Cerebellar nuclear complex (tissue), 1 donor: ENCODE data around the gene SLC39A11.
"Not testable (repeated sequence)": the region's sequence is repeated elsewhere in the genome, so short reads cannot be mapped to it uniquely, and the experiment has no call there.

Experiments used
- DNase-seq, 2 experiments: peaks; one replicate each; lab custom pipeline; 2025; lab: John Stamatoyannopoulos, UW

SLC39A11 gene

DNA sequence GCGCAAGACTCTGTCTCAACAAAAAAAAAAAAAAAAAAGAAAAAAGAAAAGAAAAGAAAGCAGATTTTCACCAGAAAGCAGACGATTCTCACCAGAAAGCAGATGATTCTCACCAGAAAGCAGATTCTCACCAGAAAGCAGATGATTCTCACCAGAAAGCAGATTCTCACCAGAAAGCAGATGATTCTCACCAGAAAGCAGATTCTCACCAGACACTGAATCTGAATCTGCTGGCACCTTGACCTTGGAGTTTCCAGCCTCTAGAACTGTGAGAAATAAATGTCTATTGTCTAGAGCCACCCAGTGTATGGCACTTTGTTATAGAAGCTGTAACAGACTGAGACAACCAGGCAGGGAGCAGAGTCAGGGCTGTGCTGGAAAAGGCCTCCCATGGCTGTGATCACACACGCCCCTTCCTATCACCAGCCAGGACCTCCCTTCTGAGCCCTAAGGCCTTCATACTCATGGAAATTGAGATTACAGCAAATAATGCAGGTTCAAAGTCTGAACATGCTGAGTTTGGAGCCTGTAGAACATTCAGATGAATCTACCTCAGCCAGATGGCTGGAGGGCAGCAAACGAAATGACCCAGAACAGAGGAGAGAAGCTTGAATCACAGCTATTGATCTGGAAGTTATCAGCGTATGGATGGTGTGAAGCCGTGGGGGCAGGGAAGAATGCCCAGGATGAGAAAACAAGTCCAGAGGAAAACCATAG is 309.3 kb downstream of the SLC39A11 start:
- no peak for DNase-seq

DNA sequence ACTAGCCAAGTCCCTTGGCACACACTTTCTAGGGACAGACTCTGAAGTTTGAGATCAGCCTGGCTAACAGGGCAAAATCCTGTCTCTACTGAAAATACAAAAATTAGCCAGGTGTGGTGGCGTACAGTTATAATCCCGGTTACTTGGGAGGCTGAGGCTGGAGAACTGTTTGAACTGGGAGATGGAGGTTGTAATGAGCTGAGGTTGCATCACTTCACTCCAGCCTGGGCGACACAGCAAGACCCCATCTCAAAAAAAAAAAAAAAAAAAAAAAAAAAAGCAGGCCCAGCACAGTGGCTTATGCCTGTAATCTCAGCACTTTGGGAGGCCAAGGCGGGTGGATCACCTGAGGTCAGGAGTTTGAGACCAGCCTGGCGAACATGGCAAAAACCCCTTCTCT is 310.1 kb downstream of the SLC39A11 start:
- DNase-seq: not testable (repeated sequence)

DNA sequence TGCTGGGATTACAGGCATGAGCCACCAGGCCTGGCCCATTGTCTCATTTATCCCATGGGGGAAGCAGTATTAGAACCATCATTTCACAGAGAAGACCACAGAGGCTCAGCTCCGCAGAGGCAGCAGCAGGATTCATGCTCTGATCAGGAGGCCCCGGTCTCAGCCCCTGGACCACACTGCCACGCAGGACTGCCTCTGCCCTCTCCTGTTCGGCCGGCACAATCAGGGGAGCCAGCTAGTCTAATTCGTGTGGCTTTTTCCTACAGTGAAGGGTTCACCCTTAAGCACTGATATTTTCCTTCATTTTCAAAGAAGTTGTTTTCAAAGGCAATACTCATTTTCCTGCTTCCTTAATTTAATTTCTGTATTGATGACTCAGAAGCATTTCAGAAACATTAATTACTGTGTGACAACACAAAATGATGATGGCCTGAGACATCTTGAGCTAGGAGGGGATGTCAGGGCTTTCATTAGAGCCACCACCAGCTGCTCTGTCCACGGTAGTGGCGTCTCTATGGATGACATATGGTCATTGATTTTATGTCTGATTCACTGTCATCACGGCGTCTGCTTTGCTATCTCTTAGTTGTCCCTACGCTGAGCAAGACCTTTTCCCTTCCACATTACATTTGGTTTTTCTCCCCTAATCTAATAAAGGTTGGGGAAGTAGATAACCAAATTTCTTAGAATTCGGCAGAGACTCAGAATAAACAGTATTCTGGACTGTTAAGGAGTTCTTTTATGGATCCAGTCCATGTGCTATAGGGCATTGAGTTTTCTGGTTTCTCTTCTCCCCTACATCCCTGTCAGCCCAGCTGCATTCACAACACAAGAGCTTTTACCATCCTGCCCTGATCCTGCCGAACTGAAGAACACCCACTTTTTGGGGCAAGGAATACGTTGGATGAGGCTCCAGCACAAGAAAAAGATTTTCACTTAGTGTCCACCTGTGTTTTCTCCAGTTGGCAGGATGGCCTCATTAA is 314.0 kb downstream of the SLC39A11 start:
- no peak for DNase-seq

DNA sequence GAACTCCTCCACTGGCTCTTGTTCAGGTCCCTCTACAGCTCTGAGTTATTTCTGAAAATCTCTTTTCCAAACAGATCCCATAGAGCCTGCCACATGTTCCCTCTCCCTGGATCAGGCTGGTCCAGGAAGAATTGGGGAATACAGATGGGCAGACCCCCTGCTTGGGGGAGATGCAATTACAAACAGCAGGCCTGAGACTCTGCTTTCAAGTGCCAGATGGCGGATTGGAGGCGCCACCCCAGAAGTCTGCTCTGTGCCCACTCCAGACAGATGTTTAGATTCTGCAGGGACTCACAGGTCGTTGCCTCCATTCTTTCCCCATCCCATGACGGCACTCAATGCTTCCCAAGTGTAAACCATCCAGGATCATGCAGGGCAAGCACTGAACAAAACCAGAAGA is 316.6 kb downstream of the SLC39A11 start:
- no peak for DNase-seq

GRCh38 chr17:72775237-72775636 is 317.3 kb downstream of the SLC39A11 start:
- no peak for DNase-seq

GRCh38 chr17:72774236-72774635 is 318.3 kb downstream of the SLC39A11 start:
- DNase-seq: no peak

DNA sequence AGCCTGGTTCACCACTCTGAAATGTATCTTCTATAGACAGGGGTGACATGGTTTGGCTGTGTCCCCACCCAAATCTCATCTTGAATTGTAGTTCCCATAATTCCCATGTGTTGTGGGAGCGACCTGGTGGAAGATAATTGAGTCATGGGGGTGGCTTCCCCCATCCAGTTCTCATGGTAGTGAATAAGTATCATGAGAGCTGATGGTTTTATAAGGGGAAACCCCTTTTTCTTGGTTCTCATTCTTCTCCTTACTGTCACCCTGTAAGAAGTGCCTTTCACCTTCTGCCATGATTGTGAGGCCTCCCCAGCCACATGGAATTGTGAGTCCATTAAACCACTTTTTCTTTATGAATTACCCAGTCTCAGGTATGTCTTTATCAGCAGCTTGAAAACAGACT is 319.3 kb downstream of the SLC39A11 start:
- DNase-seq: not testable (repeated sequence)

DNA sequence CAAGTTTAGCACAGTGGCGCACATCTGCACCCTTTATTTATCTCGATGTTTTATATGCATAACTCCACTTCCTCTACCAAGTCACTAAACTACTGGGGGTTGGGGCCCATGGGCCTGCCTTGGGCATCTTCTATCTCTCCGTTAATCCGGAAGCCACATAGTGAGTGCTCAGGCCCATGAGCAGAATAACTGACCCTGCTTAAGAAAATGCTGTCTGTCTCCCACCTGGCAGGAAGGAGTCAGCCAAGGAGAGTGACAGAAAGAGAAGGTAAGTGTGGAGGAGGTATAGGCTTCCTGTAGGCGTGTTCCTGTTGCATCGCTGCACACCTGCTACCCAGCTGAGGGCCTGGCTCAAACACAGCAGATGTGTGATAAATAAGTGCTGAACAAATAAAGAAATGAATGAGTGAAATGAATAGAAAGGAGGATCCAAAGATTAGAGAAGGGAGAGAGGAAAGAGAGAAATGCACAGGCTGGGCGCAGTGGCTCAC is 320.1 kb downstream of the SLC39A11 start:
- no peak for DNase-seq

DNA sequence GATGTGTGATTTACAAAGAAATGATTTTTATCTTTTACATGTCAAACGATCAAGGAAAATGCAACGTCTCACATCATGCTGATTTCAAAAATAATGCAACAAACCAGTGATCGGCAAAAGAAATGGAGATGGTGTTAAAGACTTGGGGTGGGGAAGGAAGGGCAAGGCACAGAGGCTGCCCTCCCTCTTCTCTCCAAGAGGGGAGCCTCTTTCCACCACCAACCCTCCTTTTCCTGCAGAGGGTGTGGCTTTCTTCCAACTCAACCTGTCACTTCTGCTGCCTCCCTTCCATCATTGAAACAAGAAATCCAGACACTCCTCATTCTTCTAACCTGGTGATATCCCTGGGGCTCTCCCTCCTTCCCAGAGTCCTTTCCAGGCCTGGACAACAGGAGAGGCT is 320.8 kb downstream of the SLC39A11 start:
- DNase-seq: no peak

- DNase-seq: no peak
Measured at GRCh38 chr17:72766761-72767356, 325.6 kb downstream of the SLC39A11 start.

DNA sequence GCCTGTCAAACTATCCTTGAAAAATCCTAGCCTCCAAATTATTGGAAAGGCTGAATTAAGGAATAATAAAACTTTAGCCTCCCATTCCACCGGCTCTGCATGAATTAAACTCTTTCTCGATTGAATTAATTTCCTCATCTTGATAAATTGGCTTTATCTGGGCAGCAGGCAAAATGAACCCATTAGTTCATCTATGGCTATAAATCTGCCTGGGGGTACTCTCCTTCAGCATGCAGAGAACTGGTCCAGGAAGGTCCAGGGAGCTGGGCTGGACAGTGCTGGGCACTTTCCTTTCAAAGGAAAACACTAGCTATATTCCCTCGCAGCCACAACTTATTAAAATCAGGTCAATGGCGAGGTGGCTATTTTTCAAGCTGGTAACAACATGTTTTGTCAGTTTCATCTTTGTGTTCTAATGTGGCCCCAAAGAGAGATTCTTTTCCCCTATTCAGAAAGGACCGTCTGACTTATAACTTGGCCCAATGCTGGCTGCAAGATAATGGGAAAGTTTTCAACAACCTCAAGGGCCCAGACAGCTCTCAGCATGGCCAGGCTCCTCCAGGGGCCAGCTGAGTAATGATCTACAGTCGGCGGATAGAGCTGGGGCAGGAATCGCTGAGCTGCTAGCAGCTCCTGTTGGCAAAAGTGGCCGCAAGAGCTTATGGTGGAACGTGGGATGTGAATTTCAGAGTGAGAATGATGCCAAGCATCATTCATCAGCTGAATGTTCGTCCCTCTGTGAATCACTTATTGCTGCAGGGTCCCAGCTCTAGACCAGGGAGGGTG is 326.9 kb downstream of the SLC39A11 start:
- DNase-seq: no peak

DNA sequence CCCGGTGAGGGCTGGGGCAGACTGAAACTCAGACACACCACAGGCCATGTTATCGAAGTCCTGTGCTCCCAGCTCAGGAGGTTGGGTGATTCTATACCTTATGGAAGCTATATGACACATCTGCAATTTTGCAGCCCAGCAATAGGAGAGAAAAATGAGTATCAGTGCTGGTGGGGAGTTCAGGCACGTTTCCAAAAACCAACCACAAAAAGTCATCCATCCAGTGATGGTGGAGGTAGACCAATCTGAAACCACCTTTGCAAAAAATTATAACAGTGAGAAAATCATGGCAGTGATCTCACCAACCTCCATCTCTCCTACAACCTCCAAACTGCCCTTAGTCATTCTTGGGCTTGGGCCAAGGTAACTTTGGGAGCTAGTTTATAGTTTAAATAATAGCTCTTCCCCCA is 327.9 kb downstream of the SLC39A11 start:
- no peak for DNase-seq

- no peak for DNase-seq
Measured at GRCh38 chr17:72763981-72764380, 328.5 kb downstream of the SLC39A11 start.

DNA sequence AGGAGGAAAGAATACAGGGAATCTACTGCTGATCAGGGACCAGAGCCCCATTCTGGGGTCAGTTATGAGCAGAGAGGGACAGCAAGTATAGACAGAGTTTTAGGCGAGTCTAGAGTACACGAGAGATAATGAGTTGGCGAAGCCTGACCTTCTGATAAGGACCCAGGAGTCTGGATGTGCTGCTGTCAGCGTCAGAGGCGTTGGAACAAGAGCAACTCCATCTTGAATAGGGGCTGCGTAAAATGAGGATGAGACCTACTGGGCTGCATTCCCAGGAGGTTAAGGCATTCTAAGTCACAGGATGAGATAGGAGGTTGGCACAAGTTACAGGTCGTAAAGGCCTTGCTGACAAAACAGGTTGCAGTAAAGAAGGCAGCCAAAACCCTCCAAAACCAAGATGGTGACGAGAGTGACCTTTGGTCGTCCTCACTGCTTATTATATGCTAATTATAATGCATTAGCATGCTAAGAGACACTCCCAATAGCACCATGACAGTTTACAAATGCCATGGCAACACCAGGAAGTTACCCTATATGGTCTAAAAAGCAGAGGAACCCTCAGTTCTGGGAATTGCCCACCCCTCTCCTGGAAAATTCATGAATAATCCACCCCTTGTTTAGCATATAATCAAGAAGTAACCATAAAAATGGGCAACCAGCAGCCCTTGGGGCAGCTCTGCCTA is 330.5 kb downstream of the SLC39A11 start:
- not testable (repeated sequence) for DNase-seq

DNA sequence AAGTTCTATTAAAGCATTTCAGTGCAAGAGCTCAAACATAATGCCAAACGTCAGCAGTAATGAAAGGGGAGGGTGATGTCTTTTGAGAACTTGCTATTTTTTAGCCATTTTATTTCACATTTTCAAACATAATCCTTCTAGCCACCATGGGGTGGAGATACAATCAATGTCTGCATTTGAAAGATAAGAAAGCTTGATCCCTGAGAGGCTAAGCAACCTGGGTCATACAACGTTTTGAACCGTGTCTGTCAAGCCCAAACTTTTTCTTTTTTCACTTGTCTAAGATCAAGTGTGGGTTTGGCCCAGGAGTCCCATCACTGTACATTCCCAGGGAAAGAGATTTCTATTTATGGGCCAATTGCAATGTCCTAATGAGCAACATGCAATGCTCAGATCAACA is 331.1 kb downstream of the SLC39A11 start:
- no peak for DNase-seq

- DNase-seq: no peak
Measured at GRCh38 chr17:72760368-72760767, 332.1 kb downstream of the SLC39A11 start.

DNA sequence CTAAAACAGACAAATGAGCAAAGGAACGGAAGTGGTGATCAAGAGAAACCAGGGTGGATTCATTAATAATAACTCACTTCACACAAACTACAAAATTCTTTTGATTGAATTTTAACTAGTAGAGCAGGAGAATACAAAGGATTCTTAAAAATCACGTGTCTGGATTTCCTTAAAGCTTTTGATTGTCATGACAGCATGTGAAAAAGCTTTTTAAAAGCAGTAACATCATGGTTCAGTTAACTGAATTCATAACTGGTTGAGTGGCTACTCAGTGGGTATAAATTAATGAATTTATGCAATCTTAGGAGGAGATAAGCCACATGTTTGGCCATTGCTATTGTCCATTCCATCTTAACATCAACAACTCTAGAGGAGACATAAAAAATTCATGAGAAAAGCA is 333.2 kb downstream of the SLC39A11 start:
- DNase-seq: no peak

DNA sequence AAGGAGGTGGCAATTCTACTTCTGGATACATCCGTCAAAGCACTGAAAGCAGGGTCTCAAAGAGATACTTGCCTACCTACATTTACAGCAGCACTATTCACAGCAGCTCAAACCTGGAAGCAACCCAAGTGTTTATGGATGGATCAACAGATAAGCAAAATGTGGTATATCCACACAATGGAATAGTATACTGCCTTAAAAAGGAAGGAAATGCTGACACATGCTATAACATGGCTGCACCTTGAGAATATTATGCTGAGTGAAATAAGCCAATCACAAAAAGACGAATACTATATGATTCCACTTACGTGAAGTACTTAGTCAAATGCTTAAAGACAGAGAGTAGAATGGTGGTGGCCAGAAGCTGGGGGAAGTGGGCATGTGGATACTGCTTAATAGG is 336.2 kb downstream of the SLC39A11 start:
- DNase-seq: no peak

- DNase-seq: no peak
Measured at GRCh38 chr17:72754513-72754912, 338.0 kb downstream of the SLC39A11 start.

DNA sequence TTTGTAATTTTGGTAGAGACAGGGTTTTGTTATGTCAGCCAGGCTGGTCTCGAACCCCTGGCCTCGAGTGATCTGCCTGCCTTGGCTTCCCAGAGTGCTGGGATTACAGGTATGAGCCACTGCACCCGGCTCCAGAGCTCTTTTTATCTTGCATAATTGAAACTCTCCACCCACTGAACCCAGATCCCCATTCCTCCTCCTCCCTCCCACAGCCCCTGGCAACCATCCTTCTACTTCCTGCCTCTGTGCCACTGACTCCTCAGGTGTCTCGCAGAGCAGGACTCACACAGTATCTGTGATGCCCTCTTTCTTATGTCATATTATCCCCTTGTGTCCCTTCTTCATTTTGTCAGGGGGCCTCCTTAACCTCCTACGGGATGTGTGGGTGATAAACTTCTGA is 340.7 kb downstream of the SLC39A11 start:
- DNase-seq: no peak

DNA sequence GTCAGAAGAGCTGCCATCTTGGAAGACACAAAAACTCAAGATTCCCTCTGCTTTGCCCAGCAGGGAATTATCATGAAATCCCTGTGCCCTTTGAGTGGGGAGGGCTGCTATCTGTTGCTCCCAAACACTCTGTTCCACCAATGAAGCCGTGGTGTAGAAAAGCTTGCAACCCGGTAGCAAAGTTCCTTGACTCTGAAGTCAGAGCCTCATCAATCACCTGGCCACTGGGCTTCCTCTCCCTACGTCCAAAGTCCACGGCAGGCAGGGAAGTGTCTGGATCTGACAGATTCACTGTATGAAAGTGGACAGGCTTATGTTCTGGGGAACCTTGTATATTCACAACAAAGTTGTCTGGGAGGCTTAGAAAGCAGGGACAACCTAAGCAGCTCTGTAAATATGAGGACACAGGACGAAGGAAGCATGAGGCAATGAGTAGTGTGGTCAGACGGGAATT is 343.3 kb downstream of the SLC39A11 start:
- no peak for DNase-seq
